Ovary (tissue), 9 donors: ENCODE results near the gene RPS6KB2. TPM values are rescaled to one million over a fixed set of nuclear protein-coding genes. Genes with fewer than 3 reads are reported as not detected.

Experiments used
- DNase-seq, 5 donors: peaks; one replicate each; pipeline ENCODE4 v3.0.0-alpha.2; 2019 to 2020
- H3K27ac ChIP-seq, 2 donors: fragments of 200-600 bp; one replicate each; pipeline versions ENCODE4 v1.5.1 to v1.8.0; 2019 to 2022
- H3K27me3 ChIP-seq: fragments of 200-600 bp; one replicate; pipeline ENCODE4 v1.8.0; 2022
- H3K36me3 ChIP-seq: fragments of 200-600 bp; sonication (generic); one replicate; pipeline ENCODE4 v1.5.1; 2019
- H3K4me1 ChIP-seq: one replicate; pipeline ENCODE4 v1.8.1; 2013; ENCODE audit warnings: mild to moderate bottlenecking, moderate library complexity; ENCODE audit not compliant: insufficient read depth
- H3K4me3 ChIP-seq: fragments of 200-600 bp; sonication (generic); one replicate; pipeline ENCODE4 v1.5.1; 2017
- H3K9me3 ChIP-seq, 2 donors: fragments of 200-600 bp in 1 of 2; sonication (generic) in 1 of 2; one replicate each; pipeline versions ENCODE4 v1.5.1 to v1.8.1; 2013 to 2019; ENCODE audit warnings: mild to moderate bottlenecking in 1 of 2, moderate library complexity in 1 of 2
- EP300 ChIP-seq: sonication (generic); formaldehyde crosslinking; IDR thresholded peaks from one replicate; pipeline ENCODE4 v1.6.1; 2017; ENCODE audit warnings: antibody characterized with exemption
- POLR2A ChIP-seq: fragments of 450-650 bp; IDR thresholded peaks from one replicate; pipeline ENCODE4 v1.6.1; 2017; ENCODE audit warnings: antibody characterized with exemption, mild to moderate bottlenecking, moderate library complexity
- WGBS, 3 donors: extraction: QIAGEN DNeasy Blood & Tissue Kit in 1 of 3; methylation state at CpG; one replicate each; pipeline versions ENCODE4 v1.1.5 to v1.1.7; 2013 to 2017; 5-methylcytosine and 5-hydroxymethylcytosine counted together
- intact Hi-C, 4 donors: fragments of 100-400 bp; cut with DNase I; formaldehyde crosslinking; loops; one replicate each; pipeline versions ENCODE4 v1.11.0 to v1.15.1; 2022 to 2023
- polyA plus RNA-seq, 2 donors: library from polyadenylated mRNA; stranded (reverse); fragments of 200-250 nt in 1 of 2; fragments of 350-450 nt in 1 of 2; fragmentation: Illumina TruSeq in 1 of 2; extraction: RNeasy Lipid Tissue Mini Kit (QIAGEN cat#74804) in 1 of 2; gene quantifications; one replicate each; pipeline ENCODE4 v1.2.3, GENCODE V29; 2013 to 2014
- total RNA-seq, 7 donors: library from RNA; depleted of rRNA in 2 of 7; stranded (reverse); fragments of >200 nt in 2 of 7; fragmentation: NEBNext Ultra II Directional in 3 of 7; extraction: Animal tissue kit (Norgen Biotek cat#: 25700) in 3 of 7; gene quantifications; one replicate each; pipeline versions ENCODE4 v1.1.0 to v1.2.4, GENCODE V29; 2016 to 2023
- TF ChIP-seq, protein P1 (sequence below), 3 donors: fragments of 450-650 bp in 2 of 3; fragments of 200-600 bp in 1 of 3; IDR thresholded peaks; one replicate each; pipeline versions ENCODE4 v1.5.1 to v1.8.0; 2016 to 2022; ENCODE audit warnings: antibody characterized with exemption in 3 of 3, mild to moderate bottlenecking in 1 of 3
- donor health status: DM: no; HTN: no; CAD: no; lungs with moderate emphysema.
- donor health status: DM: no; HTN: no; CAD: no.
- donor health status: Bipolar disorder and iron deficiency.
- donor health status: DM: yes; HTN: yes; CAD: no.
- donor health status: DM: no; HTN: no; CAD: no.
- donor health status: DM: yes; HTN: yes; CAD: no.

RPS6KB2 gene
- total and polyA plus RNA-seq, 9 donors = 10.4 to 38.6 (median 33.1) TPM

DNA sequence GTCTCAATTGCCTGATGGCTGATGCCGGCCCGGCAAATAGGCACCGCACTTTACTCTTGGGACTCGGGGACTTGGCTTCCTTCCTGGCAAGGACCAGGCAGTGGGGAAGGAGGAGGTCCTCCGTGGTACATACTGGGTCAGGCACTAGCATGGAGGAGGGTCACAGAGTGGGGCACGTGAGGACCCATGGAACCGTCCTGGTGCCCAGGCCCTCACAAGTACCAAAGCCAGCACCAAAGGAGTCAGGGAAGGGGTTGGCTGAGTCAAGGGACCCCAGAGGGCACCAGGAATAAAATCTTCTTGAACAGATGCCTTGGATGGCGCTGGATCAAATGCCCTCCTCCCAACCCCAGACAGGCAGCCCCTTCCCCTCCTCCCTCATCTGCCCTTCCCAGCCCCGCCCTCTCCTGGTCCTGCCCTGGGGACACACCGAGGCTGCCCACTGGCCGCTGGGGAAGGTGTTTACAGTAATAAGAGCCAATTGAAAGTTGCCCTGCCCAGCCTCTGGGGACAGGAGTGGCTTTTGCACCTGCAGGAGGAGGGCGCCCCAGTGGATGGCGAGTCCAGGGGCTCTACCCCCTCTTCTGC lies 18.4 kb upstream of the RPS6KB2 start:
- no peak overlapping the region for H3K27ac ChIP-seq
- intact Hi-C loops = loop anchor here in 1 of 4 donors (10.0 kb wide), 1 partner anchor 95 kb away; the partner anchor contains the start of genes CDK2AP2 and PITPNM1
- no peak for DNase-seq

DNA sequence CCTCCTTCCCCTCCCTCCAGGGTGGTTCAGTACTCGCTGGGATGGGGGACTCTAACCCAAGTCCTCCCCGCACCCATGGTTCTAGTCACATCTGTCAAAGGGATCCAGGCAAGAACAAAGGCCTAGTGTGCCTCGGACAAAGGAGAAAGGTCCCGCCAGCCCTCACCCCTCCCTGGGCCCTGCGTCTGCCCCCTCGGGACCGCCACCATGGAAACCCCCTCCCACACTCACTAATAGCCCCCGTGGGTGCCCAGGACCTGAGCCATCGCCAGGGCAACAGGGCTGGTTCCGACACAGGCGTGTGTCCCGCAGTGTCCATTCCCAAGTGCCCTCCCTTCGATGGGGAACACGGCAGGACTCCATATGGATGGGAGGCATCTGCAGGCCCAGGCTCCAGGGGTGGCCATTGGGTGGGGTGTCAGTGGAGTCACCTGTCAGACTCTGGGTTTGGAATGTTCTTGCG lies 17.9 kb upstream of the RPS6KB2 start:
- intact Hi-C loops = no loop called here
- no peaks in the 10 kb centered on the region for H3K4me1 ChIP-seq
- DNase-seq = no peak
- TF ChIP-seq POLR2A = no peak
- TF ChIP-seq, protein P1, sequence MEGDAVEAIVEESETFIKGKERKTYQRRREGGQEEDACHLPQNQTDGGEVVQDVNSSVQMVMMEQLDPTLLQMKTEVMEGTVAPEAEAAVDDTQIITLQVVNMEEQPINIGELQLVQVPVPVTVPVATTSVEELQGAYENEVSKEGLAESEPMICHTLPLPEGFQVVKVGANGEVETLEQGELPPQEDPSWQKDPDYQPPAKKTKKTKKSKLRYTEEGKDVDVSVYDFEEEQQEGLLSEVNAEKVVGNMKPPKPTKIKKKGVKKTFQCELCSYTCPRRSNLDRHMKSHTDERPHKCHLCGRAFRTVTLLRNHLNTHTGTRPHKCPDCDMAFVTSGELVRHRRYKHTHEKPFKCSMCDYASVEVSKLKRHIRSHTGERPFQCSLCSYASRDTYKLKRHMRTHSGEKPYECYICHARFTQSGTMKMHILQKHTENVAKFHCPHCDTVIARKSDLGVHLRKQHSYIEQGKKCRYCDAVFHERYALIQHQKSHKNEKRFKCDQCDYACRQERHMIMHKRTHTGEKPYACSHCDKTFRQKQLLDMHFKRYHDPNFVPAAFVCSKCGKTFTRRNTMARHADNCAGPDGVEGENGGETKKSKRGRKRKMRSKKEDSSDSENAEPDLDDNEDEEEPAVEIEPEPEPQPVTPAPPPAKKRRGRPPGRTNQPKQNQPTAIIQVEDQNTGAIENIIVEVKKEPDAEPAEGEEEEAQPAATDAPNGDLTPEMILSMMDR (IDR thresholded peaks at IDR 0.05) = no peak
- no peak for TF ChIP-seq EP300
- H3K4me3 ChIP-seq = no peak overlapping the region
- H3K36me3 ChIP-seq = no peaks in the 10 kb centered on the region
- H3K27ac ChIP-seq = no peak overlapping the region
- WGBS, 3 donors = 55 to 64% (median 59%) methylated on average over 15 of the region's 15 CpGs
- H3K27me3 ChIP-seq = peaks cover 2% of the 10 kb centered on the region
- no peaks in the 10 kb centered on the region for H3K9me3 ChIP-seq

More for the DNA sequence above, 18.4 kb upstream of the RPS6KB2 start:
- H3K9me3 ChIP-seq = no peaks in the 10 kb centered on the region
- WGBS, 3 donors = 33 to 45% (median 36%) methylated on average over 13 of the region's 13 CpGs
- peaks cover 2% of the 10 kb centered on the region for H3K27me3 ChIP-seq
- H3K4me3 ChIP-seq = no peak overlapping the region
- TF ChIP-seq, protein P1 (IDR thresholded peaks at IDR 0.05) = no peak
- TF ChIP-seq EP300 = no peak
- TF ChIP-seq POLR2A = no peak
- no peaks in the 10 kb centered on the region for H3K36me3 ChIP-seq
- no peaks in the 10 kb centered on the region for H3K4me1 ChIP-seq

DNA sequence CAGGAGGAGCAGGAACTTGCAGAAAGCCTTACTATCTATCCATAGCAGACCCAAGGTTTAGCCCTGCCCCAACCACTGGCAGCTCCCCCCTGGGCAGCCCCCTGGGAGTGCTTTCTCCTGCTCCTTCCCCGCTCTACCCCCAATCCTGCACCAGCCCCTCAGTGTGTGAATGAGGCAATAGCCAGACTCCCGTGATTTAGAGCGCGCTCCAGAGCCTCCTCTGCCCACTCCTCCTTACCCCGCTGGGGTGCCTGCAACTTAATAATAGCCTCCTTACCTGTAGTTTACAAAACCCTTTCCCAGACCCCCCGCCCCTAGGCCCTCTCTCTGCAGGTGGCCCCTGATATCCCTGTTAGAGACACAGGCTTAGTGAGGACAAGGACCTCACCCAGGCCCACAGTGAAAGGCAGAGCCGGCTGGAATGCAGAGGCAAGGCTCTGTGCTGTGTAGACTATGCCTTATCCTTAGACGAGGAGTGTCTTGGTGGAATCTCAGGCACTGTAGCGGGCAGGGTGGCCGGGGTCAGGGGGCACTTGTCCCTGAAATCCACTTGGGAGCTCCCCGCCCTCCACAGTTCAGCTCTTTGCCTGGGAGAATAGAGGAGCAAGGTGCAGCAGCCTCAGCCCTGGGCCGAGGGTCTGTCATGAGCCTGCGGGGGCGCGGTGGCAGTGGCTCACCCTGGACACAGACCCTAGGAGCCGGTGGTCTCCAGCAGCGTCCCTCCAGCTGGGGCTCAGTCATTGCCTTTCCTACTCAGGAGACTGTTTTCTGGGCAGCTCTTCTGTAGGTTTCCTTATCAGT lies 17.1 kb upstream of the RPS6KB2 start:
- Histone ChIP-seq H3K4me1 (no peaks in the 10 kb centered on the region), H3K36me3 (no peaks in the 10 kb centered on the region), H3K27me3 (peaks cover 2% of the 10 kb centered on the region), H3K4me3 (no peak overlapping the region), H3K9me3 (no peaks in the 10 kb centered on the region), H3K27ac (no peak overlapping the region)
- DNase-seq = no peak
- intact Hi-C loops = no loop called here
- WGBS, 3 donors = 51 to 60% (median 51%) methylated on average over 17 of the region's 17 CpGs
- TF ChIP-seq, protein P1 (IDR thresholded peaks at IDR 0.05) = no peak
- no peak for TF ChIP-seq EP300
- no peak for TF ChIP-seq POLR2A

DNA sequence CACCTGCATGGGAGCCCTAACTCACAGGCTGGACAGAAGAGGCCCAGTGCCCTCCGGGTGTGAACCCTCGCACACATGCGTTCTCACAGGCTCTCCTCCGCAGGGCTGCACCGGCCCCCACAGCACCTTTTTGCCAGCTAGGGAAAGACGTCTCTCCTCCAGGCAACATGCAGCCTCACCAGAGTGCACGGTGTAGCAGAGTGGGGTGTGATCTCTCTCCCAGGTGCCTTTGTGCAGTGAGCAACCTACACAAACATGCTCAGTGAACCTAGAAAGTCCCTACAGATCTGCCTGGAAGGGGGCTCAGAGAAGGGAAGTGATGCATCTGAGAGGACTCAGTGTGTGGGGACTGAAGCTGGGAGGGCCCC lies 16.5 kb upstream of the RPS6KB2 start:
- no peaks in the 10 kb centered on the region for H3K9me3 ChIP-seq
- 5 to 19% (median 7%) methylated on average over 7 of the region's 7 CpGs for WGBS, 3 donors
- TF ChIP-seq EP300 (no peak), POLR2A (no peak)
- TF ChIP-seq, protein P1 (IDR thresholded peaks at IDR 0.05) = no peak
- no peaks in the 10 kb centered on the region for H3K4me1 ChIP-seq
- peaks cover 2% of the 10 kb centered on the region for H3K27me3 ChIP-seq
- H3K4me3 ChIP-seq = no peak overlapping the region
- H3K36me3 ChIP-seq = no peaks in the 10 kb centered on the region
- H3K27ac ChIP-seq = no peak overlapping the region
- intact Hi-C loops = no loop called here
- DNase-seq = no peak
